Astrocyte of the spinal cord (primary cell): ENCODE data around the gene ADISSP.

Experiments used
- DNase-seq: peaks from one replicate; pipeline ENCODE4 v3.0.0; 2011; ENCODE audit warnings: low read depth, low spot score
- H3K4me3 ChIP-seq: 2 replicates; pipeline ENCODE4 v1.5.1; 2011; ENCODE audit warnings: low read depth, mild to moderate bottlenecking, low read length, moderate library complexity
- CTCF ChIP-seq: IDR thresholded peaks from 2 replicates; pipeline ENCODE4 v1.5.1; 2012; ENCODE audit warnings: low read depth, mild to moderate bottlenecking, low read length, inconsistent platforms
- in situ Hi-C: cut with HindIII; loops from 2 replicates; pipeline ENCODE4 v1.10.0; 2017; ENCODE audit warnings: low sequenced_read_pairs

ADISSP gene

GRCh38 chr20:3767427-3768341 is at the start of gene ADISSP:
TSS of gene ADISSP (minus strand) at chr20:3767753. CDS start at chr20:3760100, 7,653 bp downstream.
- H3K4me3 ChIP-seq: peak within 1 kb of the TSS; percentile 74
- no peak for TF ChIP-seq CTCF
- in situ Hi-C loops: no loop called here
- DNase-seq: peak; percentile 98

GRCh38 chr20:3815703-3816315 is 48.3 kb upstream of the ADISSP start:
- no peak overlapping the region for H3K4me3 ChIP-seq
- in situ Hi-C loops: no loop called here
- no peak for DNase-seq
- TF ChIP-seq CTCF: no peak

GRCh38 chr20:3814928-3815495 is 47.5 kb upstream of the ADISSP start:
- DNase-seq: no peak
- no peak for TF ChIP-seq CTCF

GRCh38 chr20:3813848-3814581 is 46.5 kb upstream of the ADISSP start:
- no peak for TF ChIP-seq CTCF
- DNase-seq: no peak
- no peak overlapping the region for H3K4me3 ChIP-seq
- in situ Hi-C loops: no loop called here

More at GRCh38 chr20:3814928-3815495, 47.5 kb upstream of the ADISSP start:
- no peak overlapping the region for H3K4me3 ChIP-seq
- in situ Hi-C loops: no loop called here

GRCh38 chr20:3812975-3813847 is 45.7 kb upstream of the ADISSP start:
- in situ Hi-C loops: no loop called here
- DNase-seq: no peak
- no peak overlapping the region for H3K4me3 ChIP-seq
- TF ChIP-seq CTCF: no peak

DNA sequence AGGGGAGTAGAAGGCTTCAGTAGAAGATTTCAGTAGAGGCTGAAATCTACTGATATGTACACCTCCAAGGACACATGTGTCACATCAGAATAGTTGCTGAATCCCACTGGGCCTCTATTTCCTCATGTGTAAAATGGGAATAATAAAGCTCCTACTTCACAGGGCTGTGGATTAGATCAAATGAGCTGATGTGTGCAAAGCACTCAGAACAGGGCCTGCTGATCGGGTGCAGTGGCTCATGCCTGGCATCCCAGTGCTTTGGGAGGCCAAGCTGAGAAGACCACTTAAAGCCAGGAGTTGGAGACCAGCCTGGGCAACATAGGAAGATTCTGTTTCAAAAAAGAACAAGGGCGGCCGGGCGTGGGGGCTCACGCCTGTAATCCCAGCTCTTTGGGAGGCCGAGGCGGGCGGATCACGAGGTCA is 44.7 kb upstream of the ADISSP start:
- DNase-seq: no peak
- no peak for TF ChIP-seq CTCF
- in situ Hi-C loops: no loop called here
- no peak overlapping the region for H3K4me3 ChIP-seq
